Neural cell (in vitro differentiated cells): ENCODE data around the gene TBX22.

Experiments
- CTCF ChIP-seq: fragments of 450-650 bp; IDR thresholded peaks from 2 replicates; pipeline ENCODE4 v1.5.1; 2014; ENCODE audit warnings: antibody characterized with exemption, mild to moderate bottlenecking, moderate library complexity; ENCODE audit not compliant: poor library complexity, severe bottlenecking
- EZH2 ChIP-seq: fragments of 200-600, 300-800 bp; shearing (Covaris generic), sonication (generic); IDR thresholded peaks from 2 replicates; pipeline ENCODE4 v1.6.1; 2014; ENCODE audit warnings: antibody characterized with exemption, low read length, borderline replicate concordance, mild to moderate bottlenecking; ENCODE audit not compliant: insufficient read depth, poor library complexity, severe bottlenecking

- no peak for TF ChIP-seq CTCF
- TF ChIP-seq EZH2: no peak
These were observed 38.9 kb upstream of the TBX22 start for GRCh38 chrX:79975605-79976004.
